ENCODE results near the gene RAB5IF.

GRCh38 chr20:36587388-36588070 lies 18.1 kb upstream of the RAB5IF start:
- TF ChIP-seq CTCF (conservative IDR thresholded peaks at IDR 0.05; ENCODE audit: low read depth, low read length) (no peak), EZH2 (IDR thresholded peaks at IDR 0.05; ENCODE audit: borderline replicate concordance, low read depth, low read length, poor library complexity, severe bottlenecking) (no peak)

Measured in A673 (cell line).